Measurements from ENCODE around the gene MAP3K9. TPM values are rescaled to one million over a fixed set of nuclear protein-coding genes. Genes with fewer than 3 reads are reported as not detected.

MAP3K9 gene
- total RNA-seq, 1 donor from 2014 or later: 31.8 TPM

GRCh38 chr14:70776197-70776596 is 33.1 kb downstream of the MAP3K9 start:
- TF ChIP-seq, protein P1, sequence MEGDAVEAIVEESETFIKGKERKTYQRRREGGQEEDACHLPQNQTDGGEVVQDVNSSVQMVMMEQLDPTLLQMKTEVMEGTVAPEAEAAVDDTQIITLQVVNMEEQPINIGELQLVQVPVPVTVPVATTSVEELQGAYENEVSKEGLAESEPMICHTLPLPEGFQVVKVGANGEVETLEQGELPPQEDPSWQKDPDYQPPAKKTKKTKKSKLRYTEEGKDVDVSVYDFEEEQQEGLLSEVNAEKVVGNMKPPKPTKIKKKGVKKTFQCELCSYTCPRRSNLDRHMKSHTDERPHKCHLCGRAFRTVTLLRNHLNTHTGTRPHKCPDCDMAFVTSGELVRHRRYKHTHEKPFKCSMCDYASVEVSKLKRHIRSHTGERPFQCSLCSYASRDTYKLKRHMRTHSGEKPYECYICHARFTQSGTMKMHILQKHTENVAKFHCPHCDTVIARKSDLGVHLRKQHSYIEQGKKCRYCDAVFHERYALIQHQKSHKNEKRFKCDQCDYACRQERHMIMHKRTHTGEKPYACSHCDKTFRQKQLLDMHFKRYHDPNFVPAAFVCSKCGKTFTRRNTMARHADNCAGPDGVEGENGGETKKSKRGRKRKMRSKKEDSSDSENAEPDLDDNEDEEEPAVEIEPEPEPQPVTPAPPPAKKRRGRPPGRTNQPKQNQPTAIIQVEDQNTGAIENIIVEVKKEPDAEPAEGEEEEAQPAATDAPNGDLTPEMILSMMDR (IDR thresholded peaks at IDR 0.05; ENCODE audit: unreplicated experiment): no peak
- H3K27ac Mint-ChIP-seq: no peak overlapping the region
- H3K9me3 Mint-ChIP-seq (ENCODE audit: low read depth): no peaks in the 10 kb centered on the region
- H3K4me3 Mint-ChIP-seq (ENCODE audit: low read depth): no peak overlapping the region
- H3K27me3 Mint-ChIP-seq: no peaks in the 10 kb centered on the region
- no peaks in the 10 kb centered on the region for H3K4me1 Mint-ChIP-seq (ENCODE audit: low read depth)
- DNase-seq (ENCODE audit: low spot score, unreplicated experiment): no peak
- H3K36me3 Mint-ChIP-seq (ENCODE audit: insufficient read depth): peaks cover 2% of the 10 kb centered on the region

DNA sequence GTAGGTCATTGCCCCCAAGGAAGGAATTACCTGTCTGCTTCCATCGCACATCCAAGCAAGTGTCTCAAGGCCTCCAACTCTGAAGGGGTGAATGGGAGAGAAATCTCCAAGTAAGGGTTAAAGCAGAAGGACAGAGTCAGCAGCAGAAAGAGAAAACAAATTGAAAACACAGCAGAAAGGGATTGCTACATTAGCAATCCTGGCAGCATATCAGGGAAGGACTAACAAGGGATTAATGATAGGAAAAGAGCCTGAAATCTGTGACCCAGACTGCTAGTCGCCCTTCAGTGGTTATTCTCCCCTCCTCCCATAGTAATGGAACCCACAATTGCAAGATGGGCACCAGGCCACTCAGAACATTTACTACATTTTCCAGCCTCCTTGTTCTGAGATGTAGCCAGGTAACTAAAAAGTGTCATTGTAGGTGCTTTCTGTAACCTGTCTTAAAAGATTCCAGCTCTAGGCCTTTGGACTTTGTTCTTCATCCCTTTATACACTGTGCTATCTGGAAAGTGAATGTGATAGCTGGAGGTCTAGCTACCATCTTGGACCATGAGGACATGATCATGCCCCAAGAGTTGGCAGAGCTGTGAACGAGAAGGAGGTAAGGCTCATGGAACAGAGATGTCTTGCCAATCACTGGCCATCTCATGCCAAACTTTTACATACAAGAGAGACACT is 36.0 kb downstream of the MAP3K9 start:
- TF ChIP-seq, protein P1 (IDR thresholded peaks at IDR 0.05; ENCODE audit: unreplicated experiment): no peak
- no peaks in the 10 kb centered on the region for H3K9me3 Mint-ChIP-seq (ENCODE audit: low read depth)
- H3K36me3 Mint-ChIP-seq (ENCODE audit: insufficient read depth): peaks cover 9% of the 10 kb centered on the region
- no peaks in the 10 kb centered on the region for H3K27me3 Mint-ChIP-seq
- H3K27ac Mint-ChIP-seq: no peak overlapping the region
- H3K4me1 Mint-ChIP-seq (ENCODE audit: low read depth): no peaks in the 10 kb centered on the region
- H3K4me3 Mint-ChIP-seq (ENCODE audit: low read depth): no peak overlapping the region
- DNase-seq (ENCODE audit: low spot score, unreplicated experiment): no peak

GRCh38 chr14:70771781-70772212 is 37.5 kb downstream of the MAP3K9 start:
- DNase-seq (ENCODE audit: low spot score, unreplicated experiment): no peak
- Mint-ChIP-seq H3K36me3 (ENCODE audit: insufficient read depth) (peaks cover 7% of the 10 kb centered on the region), H3K27ac (no peak overlapping the region), H3K9me3 (ENCODE audit: low read depth) (no peaks in the 10 kb centered on the region), H3K4me3 (ENCODE audit: low read depth) (no peak overlapping the region), H3K27me3 (no peaks in the 10 kb centered on the region), H3K4me1 (ENCODE audit: low read depth) (no peaks in the 10 kb centered on the region)
- TF ChIP-seq, protein P1 (IDR thresholded peaks at IDR 0.05; ENCODE audit: unreplicated experiment): no peak

DNA sequence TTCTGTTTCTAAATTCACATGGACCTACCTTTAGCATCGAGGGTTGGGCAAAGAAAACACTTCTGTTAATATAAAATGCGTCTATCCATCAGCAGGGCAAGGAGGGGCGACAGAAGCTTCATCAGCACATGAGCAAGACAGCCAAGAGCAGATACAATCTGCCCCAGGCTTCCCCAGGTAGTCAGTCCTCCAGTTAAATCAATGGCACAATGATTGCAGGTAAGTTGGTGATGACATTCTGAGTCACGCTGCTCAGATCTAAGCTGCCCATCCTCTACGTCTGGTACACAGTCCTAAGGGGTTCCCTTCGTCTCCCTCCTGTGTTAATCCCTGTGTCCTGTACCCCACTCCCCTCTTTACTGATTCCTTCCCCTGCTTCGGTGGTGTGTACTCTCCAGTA is 38.8 kb downstream of the MAP3K9 start:
- H3K9me3 Mint-ChIP-seq (ENCODE audit: low read depth): no peaks in the 10 kb centered on the region
- no peaks in the 10 kb centered on the region for H3K4me1 Mint-ChIP-seq (ENCODE audit: low read depth)
- no peak for DNase-seq (ENCODE audit: low spot score, unreplicated experiment)
- H3K27ac Mint-ChIP-seq: peak overlapping the region; percentile 17
- TF ChIP-seq, protein P1 (IDR thresholded peaks at IDR 0.05; ENCODE audit: unreplicated experiment): no peak
- no peak overlapping the region for H3K4me3 Mint-ChIP-seq (ENCODE audit: low read depth)
- peaks cover 7% of the 10 kb centered on the region for H3K36me3 Mint-ChIP-seq (ENCODE audit: insufficient read depth)
- H3K27me3 Mint-ChIP-seq: no peaks in the 10 kb centered on the region

GRCh38 chr14:70759398-70759797 is 49.9 kb downstream of the MAP3K9 start:
- H3K36me3 Mint-ChIP-seq (ENCODE audit: insufficient read depth): peaks cover 32% of the 10 kb centered on the region
- TF ChIP-seq, protein P1 (IDR thresholded peaks at IDR 0.05; ENCODE audit: unreplicated experiment): no peak
- no peak for DNase-seq (ENCODE audit: low spot score, unreplicated experiment)
- no peak overlapping the region for H3K4me3 Mint-ChIP-seq (ENCODE audit: low read depth)
- no peaks in the 10 kb centered on the region for H3K9me3 Mint-ChIP-seq (ENCODE audit: low read depth)
- peaks cover 6% of the 10 kb centered on the region for H3K4me1 Mint-ChIP-seq (ENCODE audit: low read depth)
- H3K27me3 Mint-ChIP-seq: no peaks in the 10 kb centered on the region
- no peak overlapping the region for H3K27ac Mint-ChIP-seq

Data from progenitor cell of endocrine pancreas (in vitro differentiated cells).